ENCODE results near the gene WDR70. TPM values are rescaled to one million over a fixed set of nuclear protein-coding genes. Genes with fewer than 3 reads are reported as not detected.

WDR70 gene
- total and polyA plus RNA-seq, 2 donors (not counting 3 experiments of a cell fraction or from before 2014, with no cell fraction given), result 6.7 to 37.3 TPM

DNA sequence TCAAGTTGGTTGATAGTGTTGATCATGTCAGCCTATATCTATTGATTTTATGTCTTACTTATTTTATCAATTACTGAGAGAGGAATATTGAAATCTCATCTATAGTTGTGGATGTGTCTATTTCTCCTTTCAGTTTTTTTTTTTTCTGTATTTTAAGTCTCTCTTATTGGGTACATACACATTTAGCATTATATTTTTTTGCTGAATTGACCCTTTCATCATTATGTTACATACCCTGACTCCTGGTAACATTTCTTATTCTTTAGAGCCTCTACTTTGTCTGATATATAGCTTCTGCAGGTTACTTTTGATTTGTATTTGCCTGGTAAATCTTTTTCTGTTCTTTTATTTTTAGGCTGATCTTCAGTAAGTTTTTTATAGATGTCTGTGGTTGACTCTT is 281.2 kb downstream of the WDR70 start:
- no peak overlapping the region for H3K27ac ChIP-seq (ENCODE audit: insufficient read depth, low read depth, low read length)
- TF ChIP-seq EZH2 (IDR thresholded peaks at IDR 0.05; ENCODE audit: borderline replicate concordance, low read depth, low read length, severe bottlenecking) (no peak), POLR2AphosphoS5 (IDR thresholded peaks at IDR 0.05; ENCODE audit: insufficient read depth, low read depth, low read length) (no peak), MYC (IDR thresholded peaks at IDR 0.05; ENCODE audit: low read depth, low read length) (no peak), POLR2A (IDR thresholded peaks at IDR 0.05; ENCODE audit: low read depth, low read length) (no peak), GATA2 (IDR thresholded peaks at IDR 0.05; ENCODE audit: insufficient read depth, insufficient read length, low read depth, low read length) (no peak), JUN (IDR thresholded peaks at IDR 0.05; ENCODE audit: borderline replicate concordance, insufficient read depth, insufficient read length, low read depth) (no peak), FOS (IDR thresholded peaks at IDR 0.05; ENCODE audit: borderline replicate concordance, insufficient read depth, low read length) (no peak)
- TF ChIP-seq, protein P1, sequence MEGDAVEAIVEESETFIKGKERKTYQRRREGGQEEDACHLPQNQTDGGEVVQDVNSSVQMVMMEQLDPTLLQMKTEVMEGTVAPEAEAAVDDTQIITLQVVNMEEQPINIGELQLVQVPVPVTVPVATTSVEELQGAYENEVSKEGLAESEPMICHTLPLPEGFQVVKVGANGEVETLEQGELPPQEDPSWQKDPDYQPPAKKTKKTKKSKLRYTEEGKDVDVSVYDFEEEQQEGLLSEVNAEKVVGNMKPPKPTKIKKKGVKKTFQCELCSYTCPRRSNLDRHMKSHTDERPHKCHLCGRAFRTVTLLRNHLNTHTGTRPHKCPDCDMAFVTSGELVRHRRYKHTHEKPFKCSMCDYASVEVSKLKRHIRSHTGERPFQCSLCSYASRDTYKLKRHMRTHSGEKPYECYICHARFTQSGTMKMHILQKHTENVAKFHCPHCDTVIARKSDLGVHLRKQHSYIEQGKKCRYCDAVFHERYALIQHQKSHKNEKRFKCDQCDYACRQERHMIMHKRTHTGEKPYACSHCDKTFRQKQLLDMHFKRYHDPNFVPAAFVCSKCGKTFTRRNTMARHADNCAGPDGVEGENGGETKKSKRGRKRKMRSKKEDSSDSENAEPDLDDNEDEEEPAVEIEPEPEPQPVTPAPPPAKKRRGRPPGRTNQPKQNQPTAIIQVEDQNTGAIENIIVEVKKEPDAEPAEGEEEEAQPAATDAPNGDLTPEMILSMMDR (IDR thresholded peaks at IDR 0.05; ENCODE audit: extremely low read depth in 1 of 2, insufficient read depth in 1 of 2, low read depth in 1 of 2, low read length in 2 of 2), result no peak
- TF ChIP-seq, protein P2, sequence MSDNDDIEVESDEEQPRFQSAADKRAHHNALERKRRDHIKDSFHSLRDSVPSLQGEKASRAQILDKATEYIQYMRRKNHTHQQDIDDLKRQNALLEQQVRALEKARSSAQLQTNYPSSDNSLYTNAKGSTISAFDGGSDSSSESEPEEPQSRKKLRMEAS (IDR thresholded peaks at IDR 0.05; ENCODE audit: insufficient read depth, insufficient read length), result no peak
- no peaks in the 10 kb centered on the region for H3K79me2 ChIP-seq (ENCODE audit: control insufficient read depth, insufficient read depth, low read length)
- no peaks in the 10 kb centered on the region for H3K9me3 ChIP-seq (replicated peaks; ENCODE audit: control insufficient read depth, insufficient read depth, low read length)
- no peak for DNase-seq (ENCODE audit: low read depth, low spot score)
- no peak overlapping the region for H3K9ac ChIP-seq (replicated peaks; ENCODE audit: extremely low read depth, insufficient read depth, low read length)
- no peak overlapping the region for H2AFZ ChIP-seq (ENCODE audit: low read depth, low read length)
- dilution Hi-C loops (cut with MboI; ENCODE audit: extremely low pct_ligation_motif_present, low sequenced_read_pairs) (no loop called here), intact Hi-C loops (cut with micrococcal nuclease) (no loop called here)
- BruUV-seq (replicated peaks), result no TSS peak
- no peaks in the 10 kb centered on the region for H3K9me1 ChIP-seq (replicated peaks; ENCODE audit: control insufficient read depth, extremely low read depth, insufficient read depth, low read length)
- no peaks in the 10 kb centered on the region for H4K20me1 ChIP-seq (replicated peaks; ENCODE audit: control insufficient read depth, extremely low read depth, insufficient read depth, low read length)
- no peaks in the 10 kb centered on the region for H3K27me3 ChIP-seq (ENCODE audit: control insufficient read depth in 2 of 2, insufficient read depth in 2 of 2, low read length in 2 of 2)
- CTCF ChIA-PET, result no interaction called here
- peaks cover 4% of the 10 kb centered on the region for H3K4me1 ChIP-seq (ENCODE audit: control insufficient read depth, extremely low read depth, insufficient read depth, low read length)
- no peak overlapping the region for H3K4me2 ChIP-seq (ENCODE audit: insufficient read depth, low read length)
- FAIRE-seq, result no peak
- no peak overlapping the region for H3K4me3 ChIP-seq (replicated peaks in 1 of 3; ENCODE audit: insufficient read depth in 1 of 3, low read depth in 1 of 3, low read length in 3 of 3)
- POLR2A ChIA-PET, result no interaction called here
- H3K36me3 ChIP-seq (ENCODE audit: control insufficient read depth in 2 of 2, extremely low read depth in 1 of 2, insufficient read depth in 2 of 2, low read length in 2 of 2), result no peaks in the 10 kb centered on the region
